ENCODE data around the gene RER1. TPM values are rescaled to one million over a fixed set of nuclear protein-coding genes. Genes with fewer than 3 reads are reported as not detected.
A peak's percentile ranks its signal among the peaks of the same experiment; 100 is the strongest.

Gene RER1
- total RNA-seq, 4 donors from 2014 or later: 54.4 to 78.6 (median 69.8) TPM

- Histone ChIP-seq H3K27ac (peak overlapping the region in 3 of 4 donors; percentile 31 to 60 (median 48)), H3K36me3 (peaks cover 0 to 6% of the 10 kb centered on the region in 2 donors), H3K4me3 (no peak overlapping the region), H3K4me1 (peaks cover 0 to 25% (median 12%) of the 10 kb centered on the region in 3 donors), H3K9me3 (no peaks in the 10 kb centered on the region), H3K27me3 (no peaks in the 10 kb centered on the region)
- ATAC-seq: peak; percentile 34
- 38% methylated on average over 4 of the region's 38 CpGs; no CpG with 5 or more reads in 1 of the 2 donors for WGBS, 2 donors (ENCODE audit: low coverage in 1 of 2)
- TF ChIP-seq POLR2AphosphoS5 (IDR thresholded peaks at IDR 0.05) (no peak), EP300 (IDR thresholded peaks at IDR 0.05) (no peak)
These were observed 36.9 kb upstream of the RER1 start for GRCh38 chr1:2354511-2355372.

DNA sequence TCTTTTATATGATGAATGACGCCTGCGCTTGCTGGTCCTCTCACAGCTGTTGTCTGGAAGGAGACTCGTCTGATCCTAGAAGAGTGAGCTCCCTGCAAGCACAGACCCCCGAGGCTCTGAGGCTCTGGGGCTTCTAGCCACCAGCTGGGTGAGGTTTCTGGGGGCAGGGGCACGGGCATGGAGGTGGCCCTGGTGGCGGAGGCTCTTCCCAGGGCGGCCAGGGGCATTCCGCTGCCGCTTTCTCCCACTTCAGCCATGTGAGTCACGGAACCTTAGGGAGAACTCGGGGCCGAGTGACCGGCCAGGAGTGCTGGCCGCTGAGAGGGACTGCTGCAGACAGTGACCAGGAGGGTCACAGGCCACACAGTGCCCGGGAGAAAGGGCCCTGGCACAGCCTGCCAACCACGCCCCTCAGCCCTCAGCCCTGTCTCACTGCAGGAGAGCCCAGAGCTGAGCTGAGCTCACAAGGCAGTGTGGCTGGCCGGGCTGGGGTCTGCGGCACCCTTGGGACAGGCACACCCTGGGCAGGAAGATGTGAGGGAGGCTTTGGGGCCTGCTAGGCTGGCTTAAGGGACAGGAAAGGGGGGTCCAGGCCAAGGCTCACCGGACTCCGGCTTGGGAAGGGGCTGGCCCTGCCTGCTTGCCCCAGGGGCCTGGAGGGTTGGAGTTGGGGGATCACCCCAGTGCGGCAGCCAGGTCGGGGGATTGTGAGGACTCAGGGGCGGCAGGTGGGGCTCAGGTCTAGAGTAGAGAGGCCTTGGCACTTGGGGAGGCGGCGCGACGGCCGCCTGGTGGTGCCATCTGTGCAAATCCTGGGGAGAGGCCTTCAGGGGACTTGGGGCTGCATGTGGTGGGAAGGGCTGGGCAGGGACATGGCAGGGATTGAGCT is 36.0 kb upstream of the RER1 start:
- WGBS, 2 donors (ENCODE audit: low coverage in 1 of 2): 90 to 100% methylated on average over 1 to 7 of the region's 28 CpGs
- TF ChIP-seq POLR2AphosphoS5 (IDR thresholded peaks at IDR 0.05) (no peak), POLR2A (IDR thresholded peaks at IDR 0.05) (no peak), EP300 (IDR thresholded peaks at IDR 0.05) (no peak)
- TF ChIP-seq, protein P1, sequence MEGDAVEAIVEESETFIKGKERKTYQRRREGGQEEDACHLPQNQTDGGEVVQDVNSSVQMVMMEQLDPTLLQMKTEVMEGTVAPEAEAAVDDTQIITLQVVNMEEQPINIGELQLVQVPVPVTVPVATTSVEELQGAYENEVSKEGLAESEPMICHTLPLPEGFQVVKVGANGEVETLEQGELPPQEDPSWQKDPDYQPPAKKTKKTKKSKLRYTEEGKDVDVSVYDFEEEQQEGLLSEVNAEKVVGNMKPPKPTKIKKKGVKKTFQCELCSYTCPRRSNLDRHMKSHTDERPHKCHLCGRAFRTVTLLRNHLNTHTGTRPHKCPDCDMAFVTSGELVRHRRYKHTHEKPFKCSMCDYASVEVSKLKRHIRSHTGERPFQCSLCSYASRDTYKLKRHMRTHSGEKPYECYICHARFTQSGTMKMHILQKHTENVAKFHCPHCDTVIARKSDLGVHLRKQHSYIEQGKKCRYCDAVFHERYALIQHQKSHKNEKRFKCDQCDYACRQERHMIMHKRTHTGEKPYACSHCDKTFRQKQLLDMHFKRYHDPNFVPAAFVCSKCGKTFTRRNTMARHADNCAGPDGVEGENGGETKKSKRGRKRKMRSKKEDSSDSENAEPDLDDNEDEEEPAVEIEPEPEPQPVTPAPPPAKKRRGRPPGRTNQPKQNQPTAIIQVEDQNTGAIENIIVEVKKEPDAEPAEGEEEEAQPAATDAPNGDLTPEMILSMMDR (IDR thresholded peaks at IDR 0.05): no peak

GRCh38 chr1:2356401-2356800 is 35.2 kb upstream of the RER1 start:
- peaks cover 0 to 6% of the 10 kb centered on the region in 2 donors for H3K36me3 ChIP-seq
- H3K27me3 ChIP-seq: no peaks in the 10 kb centered on the region
- H3K4me1 ChIP-seq: peaks cover 0 to 40% (median 18%) of the 10 kb centered on the region in 3 donors
- no peak for ATAC-seq
- no peak overlapping the region for H3K4me3 ChIP-seq
- WGBS, 2 donors (ENCODE audit: low coverage in 1 of 2): 80% methylated on average over 1 of the region's 15 CpGs; no CpG with 5 or more reads in 1 of the 2 donors
- H3K9me3 ChIP-seq: no peaks in the 10 kb centered on the region
- TF ChIP-seq, protein P1 (IDR thresholded peaks at IDR 0.05): no peak
- TF ChIP-seq POLR2A (IDR thresholded peaks at IDR 0.05): no peak
- TF ChIP-seq POLR2AphosphoS5 (IDR thresholded peaks at IDR 0.05): no peak
- TF ChIP-seq EP300 (IDR thresholded peaks at IDR 0.05): no peak
- H3K27ac ChIP-seq: no peak overlapping the region

More for the DNA sequence above, 36.0 kb upstream of the RER1 start:
- Histone ChIP-seq H3K4me1 (peaks cover 0 to 34% (median 16%) of the 10 kb centered on the region in 3 donors), H3K4me3 (no peak overlapping the region), H3K27me3 (no peaks in the 10 kb centered on the region), H3K27ac (peak overlapping the region in 3 of 4 donors; percentile 31 to 60 (median 48)), H3K9me3 (no peaks in the 10 kb centered on the region), H3K36me3 (peaks cover 0 to 6% of the 10 kb centered on the region in 2 donors)
- no peak for ATAC-seq

DNA sequence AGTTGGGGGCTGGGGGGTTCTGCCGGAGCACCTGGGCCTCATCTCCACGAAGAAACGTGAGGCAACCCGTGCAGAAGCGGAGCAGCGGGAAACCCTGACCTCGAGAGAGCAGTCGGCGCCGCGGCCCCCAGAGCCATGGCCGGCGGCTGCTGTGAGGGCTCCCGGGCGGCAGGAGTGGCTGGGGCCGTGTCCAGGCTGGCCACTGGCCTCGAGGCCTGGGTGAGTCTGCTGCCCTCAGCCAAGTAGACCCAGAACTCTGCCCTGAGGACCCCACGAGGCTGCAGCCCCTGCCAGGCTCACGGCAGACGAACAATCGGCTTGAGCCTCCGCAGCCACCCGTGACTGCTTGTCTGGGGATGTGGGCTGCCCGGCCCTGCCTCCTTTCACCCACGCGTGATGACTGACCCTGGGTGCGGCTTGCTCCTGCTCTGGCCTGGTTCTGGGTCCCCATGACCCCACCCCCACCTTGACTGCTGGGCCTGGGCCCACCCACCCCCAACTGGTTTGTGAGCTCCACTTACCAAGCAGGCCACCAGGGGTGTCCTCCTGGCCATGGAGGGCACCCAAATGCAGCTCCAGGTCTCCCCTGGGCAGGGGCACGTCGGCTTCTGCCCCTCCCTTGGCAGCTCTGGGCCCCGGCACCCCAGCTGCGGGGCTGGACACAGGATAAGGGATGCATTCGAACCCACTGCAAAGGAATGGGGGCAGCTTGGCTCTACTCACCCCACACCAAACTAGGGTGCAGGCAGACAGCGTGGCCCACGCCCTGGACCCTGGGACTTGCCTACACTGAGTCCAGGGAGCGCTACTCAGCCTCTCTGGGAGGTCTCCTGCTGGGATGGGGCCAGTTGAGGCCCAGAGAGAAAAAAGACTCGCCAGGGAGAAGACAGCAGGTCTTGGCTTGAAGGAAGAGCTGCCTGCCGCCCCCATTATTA is 34.5 kb upstream of the RER1 start:
- Histone ChIP-seq H3K4me3 (no peak overlapping the region), H3K9me3 (no peaks in the 10 kb centered on the region), H3K27ac (no peak overlapping the region), H3K36me3 (peaks cover 0 to 6% of the 10 kb centered on the region in 2 donors), H3K4me1 (peaks cover 0 to 44% (median 18%) of the 10 kb centered on the region in 3 donors), H3K27me3 (no peaks in the 10 kb centered on the region)
- ATAC-seq: no peak
- whole genome bisulfite sequencing, 2 donors (ENCODE audit: low coverage in 1 of 2): 85% methylated on average over 4 of the region's 37 CpGs; no CpG with 5 or more reads in 1 of the 2 donors
- TF ChIP-seq EP300 (IDR thresholded peaks at IDR 0.05) (no peak), POLR2AphosphoS5 (IDR thresholded peaks at IDR 0.05) (no peak), POLR2A (IDR thresholded peaks at IDR 0.05) (no peak)
- TF ChIP-seq, protein P1 (IDR thresholded peaks at IDR 0.05): no peak
